ENCODE measurements around the gene CFAP92.

CFAP92 gene

DNA sequence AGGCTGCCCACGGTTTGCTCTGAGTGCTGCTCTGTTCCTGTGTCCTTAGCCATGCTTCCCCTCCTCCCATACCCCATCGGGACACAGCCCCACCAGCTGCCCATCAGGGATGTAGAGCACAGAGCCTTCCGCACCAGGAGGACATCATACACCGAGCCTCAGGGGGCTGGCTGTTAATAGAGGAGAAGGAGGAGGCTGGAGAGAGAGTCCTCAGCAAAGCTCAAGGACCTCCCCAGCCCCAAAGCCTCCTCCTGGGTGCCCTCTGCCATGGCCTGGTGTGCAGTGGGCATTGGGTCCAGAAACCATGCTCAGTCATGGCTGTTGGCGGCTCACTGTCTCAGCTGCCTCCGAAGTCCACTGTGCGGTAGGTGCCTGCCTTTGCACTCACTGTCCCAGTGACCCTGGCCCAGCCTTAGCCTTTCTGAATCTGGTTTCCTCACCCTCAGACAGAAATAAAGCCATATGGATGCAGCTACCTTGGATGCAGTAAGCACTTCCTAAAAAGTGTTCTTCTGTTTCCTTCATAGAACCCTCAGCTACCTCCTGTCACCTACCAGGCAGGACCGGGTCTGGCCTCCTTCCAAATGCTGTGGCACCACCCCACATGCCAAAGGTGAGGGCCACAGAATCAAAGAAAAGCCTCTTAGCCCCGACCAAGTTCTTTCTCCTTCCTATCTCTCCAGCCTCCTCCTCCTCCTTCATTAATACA, 60.5 kb downstream of the CFAP92 start:
- DNase-seq: no peak

DNA sequence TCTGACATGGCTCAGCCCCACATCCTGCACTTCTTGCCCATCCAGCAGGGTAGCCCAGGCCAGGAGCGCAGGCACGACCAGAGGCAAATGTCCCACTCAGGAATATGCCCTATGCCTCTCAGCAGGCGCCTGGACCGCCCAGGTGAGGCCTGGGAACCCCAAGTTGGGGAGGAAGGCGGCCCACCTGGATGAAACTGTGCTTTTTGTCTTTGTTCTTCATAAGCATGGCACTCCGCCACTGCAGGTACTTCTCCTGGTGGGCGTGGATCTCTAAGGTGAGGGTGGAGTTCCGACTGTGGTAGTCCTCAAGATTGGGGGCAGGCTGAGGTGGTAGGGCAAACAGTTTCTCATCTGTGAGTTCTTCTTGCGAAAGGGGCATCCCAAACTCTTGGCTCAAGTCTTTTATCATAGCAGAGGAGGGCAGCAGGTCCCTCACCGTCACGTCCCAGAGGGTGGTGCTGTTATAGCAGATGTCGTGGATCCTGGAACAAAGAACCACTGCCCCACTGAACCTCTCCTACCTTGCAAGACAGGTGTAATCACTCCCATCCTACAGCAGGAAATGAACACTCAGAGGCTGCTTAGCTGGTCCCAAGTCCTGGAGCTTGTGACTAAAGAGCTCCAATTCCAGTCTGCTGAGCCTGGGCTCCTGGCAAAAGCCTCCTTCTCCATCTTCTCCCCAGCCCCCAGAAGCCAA, 61.2 kb downstream of the CFAP92 start:
- peak; percentile 54 for DNase-seq

DNA sequence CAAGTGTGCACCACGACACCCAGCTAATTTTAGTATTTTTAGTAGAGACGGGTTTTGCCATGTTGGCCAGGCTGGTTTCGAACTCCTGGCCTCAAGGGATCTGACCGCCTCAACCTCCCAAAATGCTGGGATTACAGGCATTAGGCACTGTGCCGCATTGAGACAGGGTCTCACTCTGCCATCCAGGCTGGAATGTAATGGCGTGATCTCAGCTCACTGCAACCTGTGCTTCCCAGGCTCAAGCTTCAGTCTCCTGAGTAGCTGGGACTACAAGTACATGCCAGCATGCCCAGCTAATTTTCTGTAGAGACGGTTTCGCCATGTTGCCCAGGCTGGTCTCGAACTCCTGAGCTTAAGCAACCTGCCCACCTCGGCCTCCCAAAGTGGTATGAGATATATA, 62.8 kb downstream of the CFAP92 start:
- peak; percentile 24 for DNase-seq

DNA sequence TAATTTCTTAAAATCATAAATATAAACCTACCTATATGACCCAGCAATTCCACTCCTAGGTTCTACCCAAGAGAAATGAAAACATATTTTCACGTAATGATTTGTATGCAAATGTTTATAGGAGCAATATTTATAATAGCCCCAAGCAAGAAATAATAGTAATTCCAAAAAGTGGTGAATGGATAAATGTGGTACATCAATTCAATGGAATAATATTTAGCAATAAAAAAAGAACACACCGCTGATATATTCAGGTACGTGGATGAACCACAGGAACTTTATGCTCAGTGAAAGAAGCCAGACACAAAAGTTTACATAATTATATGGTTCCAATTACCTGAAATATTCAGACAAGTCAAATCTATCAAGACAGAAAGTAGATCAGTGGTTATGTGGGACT, 64.5 kb downstream of the CFAP92 start:
- no peak for DNase-seq

DNA sequence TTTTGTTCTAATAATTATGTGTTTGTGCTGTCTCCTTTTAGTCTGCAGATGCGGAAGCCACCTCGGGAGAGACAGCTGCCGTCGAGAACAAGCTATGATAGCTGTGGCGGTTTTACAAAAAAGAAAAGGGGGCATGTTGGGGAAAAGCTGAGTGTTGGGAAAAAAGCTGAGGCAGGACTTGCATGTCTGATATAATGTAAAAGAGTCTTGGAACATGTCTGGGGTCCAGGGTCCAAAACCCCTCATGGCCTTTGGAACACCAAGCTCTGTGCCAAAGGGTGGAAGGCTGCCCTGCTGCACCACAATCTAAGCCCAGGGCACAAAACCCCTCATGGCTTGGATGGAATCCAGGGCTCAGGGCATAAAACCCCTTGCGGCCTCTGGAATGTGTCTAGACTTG, 69.9 kb downstream of the CFAP92 start:
- DNase-seq: peak; percentile 33

DNA sequence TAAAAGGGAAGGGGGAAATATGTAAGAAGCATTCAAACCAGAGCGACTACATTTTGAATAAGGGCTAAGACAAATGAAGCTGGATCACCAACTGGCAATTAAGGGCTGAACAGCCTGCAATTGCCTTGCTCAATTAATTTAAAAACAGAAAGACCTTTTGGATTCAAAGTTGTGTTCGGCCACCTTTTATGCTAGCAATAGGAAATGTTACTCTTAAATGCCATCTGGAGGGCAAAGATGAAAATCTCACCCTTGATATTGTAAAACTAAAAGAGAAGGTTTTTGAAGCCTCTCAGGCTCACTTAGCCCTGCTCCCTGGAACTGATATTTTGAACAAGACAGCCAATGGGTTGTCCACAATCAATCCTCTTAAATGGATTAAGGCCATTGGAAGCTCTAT, 70.3 kb downstream of the CFAP92 start:
- no peak for DNase-seq

DNA sequence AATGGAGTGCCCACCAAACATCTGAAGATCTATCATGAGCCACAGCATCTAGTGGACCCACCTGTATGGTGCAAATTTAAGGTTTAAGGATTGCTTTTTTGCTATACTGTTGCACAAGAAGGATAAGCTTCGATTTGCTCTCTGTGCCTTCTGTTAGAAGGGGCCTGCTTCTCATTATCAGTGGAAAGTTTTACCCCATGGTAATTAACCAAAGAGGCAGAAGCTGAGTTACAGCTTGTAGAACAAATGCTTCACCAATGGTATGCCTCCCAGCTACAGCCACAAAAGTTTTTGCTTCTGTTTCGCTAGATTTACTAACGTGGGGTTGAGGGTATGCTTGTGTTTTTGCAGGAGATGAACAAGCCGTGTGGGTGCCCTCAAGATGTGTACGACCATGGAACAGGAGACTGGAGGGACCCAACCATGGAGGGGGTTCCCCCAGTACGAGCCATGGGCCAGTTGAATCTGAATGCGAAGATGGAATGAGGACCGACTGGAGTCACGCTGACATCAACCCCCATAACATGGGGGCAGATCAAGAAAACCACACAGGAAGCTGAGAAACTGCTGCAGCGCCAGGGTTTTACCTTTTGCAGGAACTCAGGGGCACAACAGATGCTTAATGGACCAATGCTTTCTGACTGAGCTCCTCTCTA, 70.9 kb downstream of the CFAP92 start:
- DNase-seq: peak; percentile 79

DNA sequence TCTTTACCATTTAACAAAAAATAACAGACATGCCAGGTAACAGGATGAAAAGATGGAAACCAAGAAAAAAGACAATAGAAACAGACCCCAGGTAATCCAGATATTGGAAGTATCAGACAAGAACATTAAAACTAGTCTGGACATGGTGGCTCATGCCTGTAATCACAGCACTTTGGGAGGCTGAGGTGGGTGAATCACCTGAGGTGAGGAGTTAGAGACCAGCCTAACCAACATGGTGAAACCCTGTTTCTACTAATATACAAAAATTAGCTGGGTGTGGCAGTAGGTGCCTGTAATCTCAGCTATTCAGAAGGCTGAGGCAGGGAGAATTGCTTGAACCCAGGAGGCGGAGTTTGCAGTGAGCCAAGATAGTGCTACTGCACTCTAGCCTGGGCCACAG, 73.9 kb downstream of the CFAP92 start:
- peak; percentile 8 for DNase-seq

DNA sequence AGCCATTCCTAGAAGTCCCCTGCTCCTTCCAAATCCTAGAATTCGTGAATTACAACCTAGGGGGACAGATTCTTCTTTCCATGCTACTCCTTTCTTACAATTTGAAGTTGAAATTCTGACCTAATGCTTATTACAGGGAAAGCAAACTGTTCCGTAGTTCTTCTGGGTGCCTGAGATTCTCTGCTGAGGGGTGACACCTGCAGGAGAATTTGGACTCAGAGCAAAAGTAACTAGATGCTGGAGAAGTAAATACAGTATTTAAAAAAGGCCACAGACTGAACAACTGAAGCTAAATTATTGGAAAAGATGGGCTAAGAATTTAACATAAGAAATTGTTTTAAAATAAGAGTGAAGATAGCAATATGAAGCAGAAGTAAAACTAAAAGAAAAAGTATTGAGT, 76.6 kb downstream of the CFAP92 start:
- peak; percentile 8 for DNase-seq

DNA sequence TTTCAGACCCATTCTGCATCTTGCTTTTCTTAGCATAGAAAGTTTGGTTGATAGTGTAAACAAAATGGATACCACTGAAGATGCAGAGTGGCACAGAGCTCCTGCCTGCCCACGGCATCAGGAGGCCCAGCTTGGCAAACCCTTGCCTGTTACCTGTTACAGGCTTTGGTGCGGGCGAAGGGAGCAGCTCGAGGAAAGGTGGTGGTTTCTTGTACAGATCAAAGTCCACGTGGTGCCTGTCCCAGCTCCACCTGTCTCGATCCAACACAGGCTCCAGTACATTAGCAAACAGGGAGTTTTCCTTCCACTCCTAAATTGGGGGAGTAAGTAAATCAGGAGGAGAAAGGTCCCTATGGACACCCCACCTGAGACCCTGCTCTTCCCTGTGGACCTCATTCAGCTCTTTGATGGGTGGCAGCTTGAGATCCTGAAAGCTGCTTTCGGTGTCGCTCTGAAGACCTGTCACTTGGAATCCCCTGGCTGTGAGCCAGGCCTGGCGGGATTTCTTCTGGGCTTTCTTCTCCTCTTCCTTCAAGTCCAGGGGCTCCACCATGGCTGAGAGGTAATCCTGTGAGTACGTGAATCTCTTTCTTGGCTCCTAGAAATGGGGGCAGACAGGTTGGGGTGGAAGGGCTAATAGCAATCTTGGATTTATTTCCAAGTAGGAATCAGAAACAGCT, 78.8 kb downstream of the CFAP92 start:
- peak; percentile 57 for DNase-seq

DNA sequence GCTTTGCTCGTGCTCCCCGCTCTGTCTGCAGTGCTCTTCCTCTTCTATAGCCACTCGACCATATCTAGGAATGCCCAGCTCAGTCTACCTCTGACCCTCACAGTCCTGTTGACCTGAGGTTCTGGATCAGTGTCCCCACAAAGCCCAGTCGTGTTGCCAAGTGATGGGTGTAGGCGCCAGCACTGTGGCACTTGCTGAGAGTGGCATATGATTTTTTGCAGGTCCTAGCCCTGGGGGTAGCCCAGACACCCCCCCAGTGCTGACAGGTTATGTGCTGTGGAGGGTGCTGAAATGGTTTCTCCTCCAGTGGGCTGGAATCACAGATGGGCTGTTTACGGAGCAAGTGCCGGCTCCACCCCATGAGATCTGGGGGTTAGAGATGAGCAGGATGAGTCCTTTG, 82.0 kb downstream of the CFAP92 start:
- peak; percentile 19 for DNase-seq

DNA sequence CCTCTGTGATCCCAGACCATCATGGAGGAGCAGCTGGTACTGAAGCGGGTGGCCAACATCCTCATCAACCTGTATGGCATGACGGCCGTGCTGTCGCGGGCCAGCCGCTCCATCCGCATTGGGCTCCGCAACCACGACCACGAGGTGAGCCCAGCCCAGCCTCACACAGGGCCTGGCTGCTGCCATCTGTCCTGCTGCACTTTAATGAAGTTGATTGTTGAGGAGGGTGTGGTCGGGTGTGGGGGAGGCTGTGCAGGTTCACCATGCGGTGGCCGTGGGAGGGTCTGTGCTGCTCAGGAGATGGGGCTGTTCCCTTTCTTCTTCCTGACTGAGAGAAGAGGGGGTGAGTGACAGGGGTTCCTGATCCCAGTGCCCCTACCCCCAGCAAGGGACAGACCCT, 83.9 kb downstream of the CFAP92 start:
- peak; percentile 58 for DNase-seq

DNA sequence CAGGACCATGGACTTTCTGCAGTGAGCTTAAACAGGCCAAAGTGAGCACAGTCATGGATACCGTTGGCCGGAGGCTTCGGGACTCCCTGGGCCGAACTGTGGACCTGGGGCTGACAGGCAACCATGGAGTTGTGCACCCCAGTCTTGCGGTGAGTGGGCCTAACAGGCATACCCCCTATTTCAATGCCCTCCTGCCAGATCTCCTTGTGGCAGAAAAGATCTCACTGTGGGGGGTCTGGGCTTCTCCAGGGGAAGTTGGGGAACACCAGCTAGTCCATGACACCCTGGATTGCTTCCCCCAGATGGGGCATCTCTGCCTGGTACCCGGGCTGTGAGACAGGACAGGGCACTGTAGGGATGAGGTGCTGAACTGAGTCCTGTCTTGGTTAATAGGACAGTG, 84.9 kb downstream of the CFAP92 start:
- no peak for DNase-seq

DNA sequence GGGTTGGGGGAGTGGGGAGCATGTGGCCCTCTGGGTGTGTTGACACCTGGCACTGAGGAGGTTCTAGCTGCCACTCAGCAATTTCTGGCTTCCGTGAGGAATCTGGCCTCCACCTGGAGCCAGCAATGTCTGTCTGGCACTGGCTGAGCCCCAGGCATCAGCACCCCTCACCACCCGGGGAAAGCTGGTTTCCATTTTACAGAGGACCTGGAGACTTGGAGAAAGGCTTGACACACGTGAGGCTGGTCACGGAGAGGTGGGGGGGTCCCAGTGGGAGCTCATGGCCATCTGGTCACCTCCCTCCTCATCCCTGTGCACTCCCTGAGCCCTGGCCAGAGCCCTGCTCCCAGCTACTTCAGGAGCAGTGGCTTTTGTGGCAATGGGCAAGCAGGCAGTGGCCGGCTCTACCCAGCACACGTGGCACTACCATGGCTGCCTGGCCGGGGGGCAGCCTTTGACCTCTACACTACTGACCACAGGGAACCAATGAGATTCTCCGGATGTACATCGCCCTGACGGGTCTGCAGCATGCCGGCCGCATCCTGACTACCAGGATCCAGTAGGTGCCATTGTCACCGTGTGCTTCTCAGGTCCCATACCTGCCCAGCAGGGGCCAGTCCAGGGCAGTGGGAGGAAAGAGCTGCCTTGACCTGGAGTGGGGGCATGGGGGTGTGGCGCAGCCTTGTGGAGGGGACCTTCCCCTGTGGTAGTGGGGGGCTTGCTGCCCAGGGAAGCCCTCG, 86.0 kb downstream of the CFAP92 start:
- no peak for DNase-seq

DNA sequence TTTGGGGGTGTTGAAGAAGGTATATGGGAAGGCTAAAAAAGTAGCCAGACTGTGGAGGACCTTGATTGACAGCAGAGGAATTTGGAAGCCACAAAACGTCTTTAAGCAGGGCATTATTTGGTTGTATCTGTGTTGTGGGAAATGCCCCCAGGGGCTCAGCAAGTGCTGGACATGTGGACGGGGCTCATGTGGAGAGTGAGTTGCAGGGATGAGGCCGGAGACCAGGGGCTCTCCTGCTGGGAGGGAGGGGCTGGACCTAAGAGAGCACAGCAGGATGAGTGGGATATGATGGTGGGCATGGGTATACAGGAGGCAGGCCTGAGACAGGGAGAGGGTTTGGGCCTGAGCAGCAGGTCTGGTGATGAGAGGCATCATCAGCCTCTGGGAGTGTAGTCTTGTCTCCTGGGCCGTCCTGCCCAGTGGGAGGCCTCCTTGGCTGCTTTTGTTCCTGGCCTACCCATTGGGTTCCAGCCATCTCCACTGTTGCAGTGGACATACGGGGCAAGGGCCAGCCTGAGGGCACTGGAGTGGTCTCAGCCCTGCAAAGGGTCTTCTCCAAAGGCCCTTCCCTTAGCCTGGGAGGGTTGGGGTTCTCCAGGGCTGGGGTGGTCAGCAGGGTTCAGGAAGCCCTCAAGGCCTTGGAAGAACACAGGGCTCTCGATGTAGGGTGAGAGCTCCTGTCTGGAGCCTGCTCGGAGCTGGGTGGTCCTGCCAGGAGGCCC, 86.9 kb downstream of the CFAP92 start:
- no peak for DNase-seq

DNA sequence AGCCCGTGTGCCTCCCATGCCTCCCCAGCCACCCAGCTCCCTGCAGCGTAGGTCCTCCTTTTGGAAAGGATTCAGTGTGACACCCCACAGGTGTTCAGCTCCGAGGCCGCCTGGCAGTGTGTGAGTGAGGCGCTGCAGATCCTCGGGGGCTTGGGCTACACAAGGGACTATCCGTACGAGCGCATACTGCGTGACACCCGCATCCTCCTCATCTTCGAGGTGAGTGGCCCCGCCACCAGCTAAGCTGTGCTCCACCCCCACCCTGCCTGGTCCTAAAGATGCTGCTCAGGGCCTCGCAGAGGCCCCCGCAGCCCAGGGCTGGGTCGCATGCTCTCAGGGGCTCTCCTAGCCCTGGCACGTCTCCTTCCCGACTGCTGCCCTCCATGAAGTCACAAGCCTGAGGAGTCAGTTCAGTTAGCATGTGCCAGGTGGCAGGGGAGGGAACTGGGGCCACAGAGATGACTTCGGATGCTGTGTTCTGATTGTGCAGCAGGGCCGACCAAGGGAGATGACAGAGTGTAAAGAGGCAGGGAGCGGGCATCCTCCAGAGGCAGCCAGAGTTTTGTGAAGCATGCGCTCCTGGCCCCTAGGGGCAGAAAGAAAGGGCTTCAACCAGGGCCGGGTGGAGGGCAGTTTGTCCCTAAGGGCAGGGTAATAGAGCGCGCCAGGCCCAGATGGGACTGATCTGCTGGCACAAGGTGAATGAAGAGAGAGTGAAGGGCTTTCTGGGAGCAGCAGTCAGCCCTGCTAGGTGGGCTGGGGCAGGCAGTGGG, 87.7 kb downstream of the CFAP92 start:
- no peak for DNase-seq

DNA sequence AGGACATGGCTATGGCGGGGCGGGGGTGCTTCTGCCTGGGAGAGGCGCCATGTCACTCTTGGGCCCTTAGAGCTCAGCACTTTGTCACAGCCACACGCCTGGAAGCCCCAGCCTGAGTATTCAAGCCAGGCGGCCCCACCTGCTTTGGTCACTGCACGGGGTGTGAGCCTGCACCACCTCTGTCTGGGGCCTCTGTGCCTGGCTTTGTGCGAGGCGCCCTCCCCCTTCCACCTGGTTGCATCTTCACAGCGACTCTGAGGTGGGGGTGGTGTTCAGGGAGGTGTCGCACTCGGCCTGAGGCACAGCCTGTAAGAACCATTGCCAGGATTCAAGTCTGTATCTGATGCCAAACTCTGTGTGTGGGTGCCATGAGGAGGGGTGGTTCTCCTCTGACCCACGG, 90.4 kb downstream of the CFAP92 start:
- no peak for DNase-seq

DNA sequence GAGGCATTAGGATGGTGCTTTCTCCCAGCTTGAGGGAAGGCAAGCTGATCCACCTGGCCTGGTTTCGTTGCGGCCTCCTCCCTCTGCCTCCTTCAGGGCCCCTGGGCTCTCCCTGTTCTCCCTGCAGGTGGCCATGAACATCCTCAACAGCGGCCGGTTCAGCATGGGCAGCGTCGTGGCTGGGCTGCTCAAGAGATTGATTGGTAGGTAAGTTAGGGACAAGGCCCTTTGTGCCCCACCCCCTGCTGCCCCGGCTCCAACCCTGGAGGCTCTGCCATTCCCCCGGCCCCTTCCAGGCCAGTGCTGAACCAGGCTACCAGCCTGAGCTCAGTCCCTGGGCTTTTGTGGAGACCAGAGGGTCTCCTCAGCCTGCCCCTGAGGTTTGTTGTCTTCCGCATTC, 91.5 kb downstream of the CFAP92 start:
- DNase-seq: no peak

DNA sequence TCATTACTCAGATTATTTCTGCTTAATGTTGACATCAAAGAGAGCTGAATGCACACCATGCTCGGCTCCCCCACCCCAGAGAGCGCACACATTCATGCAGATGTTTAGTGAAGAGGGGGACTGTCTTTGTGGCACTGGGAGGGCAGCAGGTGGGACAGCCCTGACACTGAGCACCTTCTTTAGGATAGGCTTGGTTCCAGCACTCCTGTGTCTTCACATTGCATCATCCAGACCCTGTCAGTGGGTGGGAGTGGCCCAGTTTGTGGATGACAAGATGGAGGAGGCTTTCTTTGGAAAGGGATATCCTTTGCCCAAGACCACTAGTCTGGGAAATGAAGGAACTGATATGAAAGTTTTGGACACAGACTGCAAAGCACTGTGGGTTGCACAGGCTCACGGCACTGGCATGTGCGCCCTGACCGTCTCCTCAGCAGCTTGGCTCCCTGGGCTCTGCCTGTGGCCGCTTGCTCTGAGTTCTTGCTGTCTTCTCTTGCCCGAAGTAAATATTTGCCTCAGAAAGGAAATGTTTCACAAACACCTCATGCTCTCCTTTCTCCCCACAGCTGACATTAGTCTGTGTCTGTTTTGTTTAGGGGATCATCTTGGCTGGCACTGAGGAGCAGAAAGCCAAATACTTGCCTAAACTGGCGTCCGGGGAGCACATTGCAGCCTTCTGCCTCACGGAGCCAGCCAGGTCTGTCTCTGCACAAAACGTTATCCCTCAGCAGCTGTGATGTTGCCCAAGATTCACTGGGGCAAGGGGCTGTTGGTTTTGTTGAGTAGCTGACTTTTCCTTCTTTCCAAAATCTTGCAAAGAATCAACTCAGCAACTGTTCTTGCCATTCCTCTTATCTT, 97.8 kb downstream of the CFAP92 start:
- DNase-seq: no peak

DNA sequence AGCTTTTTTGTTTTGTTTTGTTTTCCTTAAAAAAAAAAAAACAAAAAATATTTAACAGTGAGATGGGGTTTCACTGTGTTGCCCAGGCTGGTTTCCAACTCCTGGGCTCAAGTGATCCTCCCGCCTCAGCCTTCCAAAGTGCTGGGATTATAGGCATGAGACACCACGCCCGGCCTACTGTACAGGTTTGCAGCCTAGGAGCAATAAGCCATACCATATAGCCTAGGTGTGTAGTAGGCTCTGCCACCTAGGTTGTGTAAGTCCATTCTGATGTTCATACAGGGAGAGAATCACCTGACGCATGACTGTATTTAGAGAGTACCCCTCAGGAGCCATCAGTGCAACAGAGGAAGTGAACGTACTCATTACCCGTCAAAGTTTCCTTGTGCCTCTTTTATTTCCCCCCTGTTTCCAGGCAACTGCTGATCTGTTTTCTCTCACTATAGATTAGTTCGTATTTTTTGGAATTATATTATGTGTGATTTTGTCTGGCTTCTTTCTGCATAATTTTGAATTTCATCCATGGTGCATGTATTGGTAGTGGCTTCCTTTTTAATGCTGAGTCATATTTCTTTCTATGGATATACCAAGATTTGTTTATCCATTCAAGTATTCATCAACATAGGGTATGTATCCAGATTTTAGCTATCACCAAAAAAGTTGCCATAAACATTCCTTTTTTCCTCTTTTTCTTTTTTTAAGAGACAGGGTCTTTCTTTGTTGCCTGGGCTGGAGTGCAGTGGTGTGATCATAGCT, 104.6 kb downstream of the CFAP92 start:
- DNase-seq: peak; percentile 27

Data from activated effector memory CD4-positive, alpha-beta T cell treated with anti-CD3 and anti-CD28 coated beads, Interleukin-2, amount 50 U/mL, for 16 hours (primary cell).